Activated effector memory CD4-positive, alpha-beta T cell treated with Interleukin-2 at 50 U/mL for 16 hours (primary cell): ENCODE data around the gene AQP5.

Experiments used
- DNase-seq: peaks from one replicate; pipeline ENCODE4 v3.0.0-alpha.2; 2020

AQP5 gene

DNA sequence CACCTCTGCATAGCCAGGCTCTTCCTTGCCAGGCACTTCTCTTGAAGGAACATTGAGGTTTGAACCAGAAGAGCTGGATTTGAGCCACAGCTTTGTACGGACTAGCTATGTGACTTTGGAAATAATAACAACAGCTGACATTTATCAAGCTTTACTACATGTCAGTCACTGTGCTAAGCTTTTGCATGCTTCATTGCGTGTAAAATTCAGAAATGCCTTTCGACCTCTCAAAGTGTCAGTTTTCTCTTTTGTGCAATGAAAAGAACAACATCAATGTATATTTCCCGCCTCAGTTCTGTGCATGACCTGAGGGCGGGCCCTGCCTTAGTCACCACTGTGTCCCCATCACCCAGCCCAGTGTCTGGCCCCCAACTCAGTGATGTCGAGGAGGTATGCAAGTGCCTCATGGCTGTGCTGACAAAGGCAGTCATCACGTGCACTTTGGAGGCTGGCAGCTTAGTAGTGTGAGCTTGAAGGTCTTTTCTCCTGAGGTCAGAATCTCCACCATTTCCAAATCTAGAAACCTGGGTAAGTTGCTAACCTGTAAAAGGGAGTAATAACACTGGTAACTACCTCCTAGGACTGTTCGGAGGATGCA, 29.0 kb upstream of the AQP5 start:
- DNase-seq = no peak

- no peak for DNase-seq
Observed at GRCh38 chr12:49933796-49934195, 27.9 kb upstream of the AQP5 start.

- no peak for DNase-seq
Observed at GRCh38 chr12:49934505-49934904, 27.2 kb upstream of the AQP5 start.

- no peak for DNase-seq
Observed at GRCh38 chr12:49936925-49937324, 24.7 kb upstream of the AQP5 start.

GRCh38 chr12:49937639-49938300, 23.9 kb upstream of the AQP5 start:
- no peak for DNase-seq

DNA sequence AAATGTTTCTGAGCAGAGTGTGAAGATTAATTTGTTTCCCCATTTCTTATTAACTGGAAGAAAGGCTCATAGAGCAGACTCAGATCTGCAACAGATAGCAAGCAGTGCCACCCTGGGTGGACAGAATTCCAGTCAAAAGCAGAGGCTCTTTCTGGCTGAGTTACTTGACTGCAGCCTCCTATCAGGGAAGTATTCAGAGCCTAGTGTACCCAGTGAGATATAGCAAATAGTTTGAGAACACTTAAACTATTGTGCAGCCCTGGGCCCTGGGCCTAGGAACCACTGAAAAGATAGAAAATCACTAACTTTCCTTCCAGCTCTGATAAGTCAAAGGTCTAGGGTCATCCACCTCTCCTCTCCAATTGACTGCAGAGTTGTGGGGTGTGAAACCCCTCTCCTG, 22.4 kb upstream of the AQP5 start:
- DNase-seq = no peak

DNA sequence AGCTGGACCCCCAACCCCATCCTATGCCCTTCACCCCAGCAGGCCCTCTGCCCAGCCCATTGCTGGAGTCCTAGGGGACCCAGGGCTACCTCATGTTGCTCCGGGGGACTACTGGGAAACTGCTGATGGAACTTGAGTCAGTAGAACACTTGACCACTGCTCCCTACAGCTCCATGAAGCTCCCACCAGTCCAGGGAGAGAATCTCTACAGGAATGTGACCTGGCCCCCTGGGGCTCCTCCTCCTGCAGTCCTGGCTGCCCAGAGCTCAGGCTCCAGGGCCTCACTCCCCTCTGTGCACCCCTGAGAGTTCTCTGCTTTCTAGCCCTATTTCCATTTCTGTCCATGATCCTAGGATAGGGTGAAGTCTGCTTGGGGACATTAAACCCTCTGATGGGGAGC, 22.0 kb upstream of the AQP5 start:
- DNase-seq = no peak

DNA sequence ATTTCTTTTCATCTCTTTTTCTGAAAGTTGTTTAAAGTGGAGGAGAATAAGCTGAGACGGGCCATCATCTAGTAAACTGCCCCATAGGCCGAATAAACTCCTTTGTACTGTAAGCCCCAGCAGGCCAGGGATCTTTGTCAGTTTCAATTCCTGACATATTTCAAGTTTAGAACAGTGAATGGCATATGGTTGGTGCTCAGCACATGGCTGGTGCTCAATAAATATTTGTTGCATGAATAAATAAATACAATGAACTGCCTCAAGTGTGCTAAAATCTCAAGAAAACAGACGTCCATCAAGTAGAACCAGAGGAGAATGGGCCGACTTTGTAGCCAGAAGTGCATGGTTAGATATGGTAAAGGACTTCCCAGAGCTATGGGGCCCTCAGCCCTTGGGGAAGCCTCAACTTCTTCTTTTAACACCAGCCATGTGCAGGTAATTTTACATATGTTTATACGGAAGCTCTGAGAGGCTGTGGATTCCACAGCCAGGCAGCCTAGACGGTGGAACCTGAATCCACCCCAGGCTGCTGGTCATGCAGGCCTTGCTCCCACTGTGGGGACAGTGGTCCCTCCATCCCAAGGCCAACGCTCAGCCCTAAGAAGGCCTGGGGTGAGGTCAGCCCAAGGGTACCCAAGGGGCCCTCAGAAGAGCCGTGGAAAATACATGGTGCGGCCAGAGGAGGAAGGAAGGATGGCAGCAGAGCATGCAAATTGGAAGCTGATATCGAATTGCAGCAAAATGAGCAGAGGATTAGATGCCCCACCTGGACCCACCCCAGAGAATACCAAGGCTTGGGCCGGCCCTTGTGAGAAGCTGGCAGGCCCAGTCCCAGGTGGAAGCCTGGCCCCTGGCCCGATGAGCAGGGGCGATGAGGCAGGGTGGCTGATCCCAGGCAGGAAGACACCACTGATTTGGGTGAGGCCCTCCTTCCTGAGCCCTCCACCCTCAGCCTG, 19.8 kb upstream of the AQP5 start:
- DNase-seq = no peak

DNA sequence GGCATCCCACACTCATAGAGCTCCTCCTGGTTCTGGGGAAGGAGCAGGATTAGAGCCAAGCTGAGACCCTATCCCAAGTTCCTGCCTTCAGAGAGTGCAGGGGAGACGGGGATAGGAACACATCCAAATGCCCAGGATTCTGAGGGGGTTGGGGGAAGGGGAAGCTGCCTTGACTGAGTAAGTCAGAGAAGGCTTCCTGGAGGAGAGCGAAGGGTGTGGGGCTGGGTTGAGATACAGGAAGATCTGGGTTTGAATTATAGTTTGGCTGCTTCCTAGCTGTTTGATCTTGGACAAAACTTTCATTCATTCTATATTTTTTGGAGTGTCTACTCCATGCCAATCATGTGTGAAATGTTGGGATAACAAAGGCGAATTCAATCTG, 19.2 kb upstream of the AQP5 start:
- DNase-seq = no peak

GRCh38 chr12:49942921-49943624, 18.6 kb upstream of the AQP5 start:
- peak; percentile 46 for DNase-seq

DNA sequence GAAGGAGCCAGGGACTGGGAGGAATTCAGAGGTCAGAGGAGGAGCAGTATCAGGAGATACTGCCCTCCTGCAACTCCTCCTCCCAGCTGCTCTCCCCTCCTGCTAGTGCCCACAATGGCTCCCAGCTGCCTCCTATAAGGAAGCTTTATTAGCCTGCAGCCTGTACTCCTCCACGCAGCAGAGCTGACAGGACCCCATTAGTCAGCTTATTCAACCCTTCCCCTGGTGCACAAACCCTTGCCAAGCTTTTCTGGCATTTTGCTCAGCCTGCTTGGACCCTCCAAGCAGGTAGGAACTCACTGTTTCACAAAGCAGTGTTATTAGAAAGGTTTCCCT, 18.1 kb upstream of the AQP5 start:
- DNase-seq = no peak

DNA sequence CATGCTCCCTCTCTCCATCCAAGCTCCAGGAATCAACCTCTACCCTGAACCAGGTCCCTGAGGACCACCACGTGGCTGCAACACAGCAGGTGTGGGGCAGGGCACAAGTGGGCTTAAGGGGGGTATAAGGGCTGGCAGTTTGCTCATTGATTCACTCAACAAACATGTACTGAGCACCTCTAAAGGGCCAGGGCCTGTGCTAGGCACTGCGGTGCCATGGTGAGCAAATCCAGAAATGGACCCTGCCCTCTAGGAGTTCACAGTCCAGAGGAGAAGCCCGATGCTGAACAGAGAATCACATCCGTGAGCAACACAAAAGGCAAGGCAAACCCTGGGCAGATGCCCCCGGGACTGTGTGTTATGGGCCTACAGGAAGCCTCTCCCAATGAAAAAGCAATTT, 17.6 kb upstream of the AQP5 start:
- DNase-seq = no peak

- no peak for DNase-seq
Observed at GRCh38 chr12:49944718-49945117, 17.0 kb upstream of the AQP5 start.

DNA sequence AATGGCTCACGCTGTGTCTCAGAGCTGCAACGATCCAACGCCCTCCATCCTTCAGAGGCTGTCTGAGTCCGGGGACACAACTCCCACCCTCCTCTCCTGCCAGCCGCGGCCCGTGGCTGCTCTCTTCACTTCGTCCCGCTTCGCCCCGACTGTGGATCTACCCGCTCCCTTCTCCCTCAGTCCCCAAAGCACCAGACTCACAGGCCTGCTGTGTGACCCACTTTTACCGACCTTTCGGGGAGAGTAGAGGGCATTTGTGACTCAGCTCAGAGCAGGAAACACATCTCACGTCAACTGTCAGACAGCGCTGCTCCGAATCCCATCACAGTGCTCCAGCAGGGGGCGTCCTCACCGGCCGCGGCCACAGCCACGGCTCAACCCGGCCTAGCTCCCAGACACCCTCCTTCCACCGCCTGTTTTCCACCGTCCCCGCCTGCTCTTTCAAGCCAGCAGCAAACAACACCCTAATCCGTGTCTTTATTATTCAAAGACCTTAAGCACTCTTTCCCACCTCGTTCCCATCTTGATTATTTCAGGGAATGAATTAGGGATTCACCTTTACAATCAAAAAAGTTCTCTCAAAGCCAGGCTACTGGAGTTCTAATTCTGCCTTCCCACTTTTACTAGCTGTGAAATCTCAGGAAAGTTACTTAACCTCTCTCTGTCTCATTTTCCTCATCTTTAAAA, 16.1 kb upstream of the AQP5 start:
- DNase-seq = peak; percentile 78

GRCh38 chr12:49946086-49946485, 15.6 kb upstream of the AQP5 start:
- no peak for DNase-seq

GRCh38 chr12:49946497-49946896, 15.2 kb upstream of the AQP5 start:
- no peak for DNase-seq

DNA sequence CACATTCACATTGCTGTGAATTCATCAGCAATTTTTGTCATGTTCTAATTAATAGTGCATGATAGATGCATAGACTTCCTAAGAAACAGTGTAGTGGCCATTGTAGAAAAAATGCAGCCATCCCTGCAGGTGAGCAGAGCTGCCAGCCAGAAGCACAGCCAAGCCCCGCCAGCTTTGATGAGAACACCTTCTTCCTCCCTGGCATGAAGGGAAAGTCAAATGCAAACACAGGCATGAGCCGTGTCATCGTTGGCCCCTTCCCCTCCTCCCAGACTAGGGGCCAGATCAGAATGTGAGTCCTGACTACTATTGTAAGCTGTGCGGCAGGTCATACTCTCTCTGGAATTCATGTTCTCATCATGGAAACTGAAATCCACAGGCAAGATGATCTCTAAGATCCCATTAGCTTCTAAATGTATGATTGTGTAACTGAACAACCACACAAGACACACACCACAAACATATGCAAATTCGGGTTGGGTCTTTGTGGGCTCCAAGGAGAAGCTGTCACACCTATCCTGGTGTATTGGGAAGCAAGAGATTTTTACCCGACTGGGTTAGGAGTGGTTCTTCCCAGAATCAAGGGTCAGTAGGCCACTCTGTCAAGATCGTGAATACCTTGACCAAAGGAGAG, 14.0 kb upstream of the AQP5 start:
- DNase-seq = no peak

- DNase-seq = no peak
Observed at GRCh38 chr12:49948866-49949845, 12.5 kb upstream of the AQP5 start.

GRCh38 chr12:49949866-49950265, 11.8 kb upstream of the AQP5 start:
- no peak for DNase-seq

DNA sequence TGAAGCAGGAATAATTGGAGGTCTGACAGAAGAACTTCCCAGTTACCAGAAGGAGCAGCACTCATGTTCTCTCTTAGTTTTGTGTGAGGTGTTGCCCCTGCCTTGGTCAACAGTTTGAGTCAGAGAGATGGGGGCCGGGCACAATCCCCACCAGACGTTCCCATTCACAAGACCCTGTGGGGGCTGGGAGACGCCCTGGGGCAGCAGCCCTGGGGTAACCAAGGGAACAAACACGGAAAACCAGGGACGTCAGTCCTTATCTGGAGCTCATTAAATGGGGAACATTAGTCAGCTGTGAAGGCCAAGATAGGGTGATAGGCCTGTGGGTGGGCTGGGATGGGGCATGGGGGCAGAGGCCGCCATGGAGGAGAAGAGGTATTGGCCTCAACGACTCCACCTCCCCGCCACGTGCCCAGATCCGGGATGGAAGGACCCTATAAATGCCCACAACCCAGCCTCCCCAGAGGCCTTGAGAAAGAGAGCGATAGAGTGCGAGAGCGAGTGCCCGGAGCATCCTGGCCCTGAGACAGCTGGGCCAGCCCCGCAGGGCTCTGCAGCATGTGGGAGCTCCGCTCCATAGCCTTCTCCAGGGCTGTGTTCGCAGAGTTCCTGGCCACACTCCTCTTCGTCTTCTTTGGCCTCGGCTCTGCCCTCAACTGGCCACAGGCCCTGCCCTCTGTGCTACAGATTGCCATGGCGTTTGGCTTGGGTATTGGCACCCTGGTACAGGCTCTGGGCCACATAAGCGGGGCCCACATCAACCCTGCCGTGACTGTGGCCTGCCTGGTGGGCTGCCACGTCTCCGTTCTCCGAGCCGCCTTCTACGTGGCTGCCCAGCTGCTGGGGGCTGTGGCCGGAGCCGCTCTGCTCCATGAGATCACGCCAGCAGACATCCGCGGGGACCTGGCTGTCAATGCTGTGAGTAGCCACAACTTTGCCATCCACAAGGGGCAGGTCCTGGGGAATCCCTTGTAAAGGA, 11.1 kb upstream of the AQP5 start, which contains the start of gene AQP2:
TSS of gene AQP2 (plus strand) at position 465 of the 979 bp plus-strand sequence. CDS start at position 559, 94 bp downstream.
- DNase-seq = no peak
